SK-N-SH (cell line): Measurements from ENCODE around the gene IL32. TPM values are rescaled to one million over a fixed set of nuclear protein-coding genes. Genes with fewer than 3 reads are reported as not detected.

ENCODE experiments used
- CTCF ChIA-PET: fragments of 300-600, 350-600 bp; formaldehyde crosslinking; extraction: SDS; loops from one replicate; lab custom pipeline; 2021; lab: Yijun Ruan, JAX
- POLR2A ChIA-PET: fragments of 350-600 bp; sonication (Branson Sonifier 250); formaldehyde crosslinking; extraction: SDS; loops from one replicate; lab custom pipeline; 2020; ENCODE audit warnings: antibody characterized with exemption, inconsistent platforms; lab: Yijun Ruan, JAX
- DNase-seq: peaks from one replicate; pipeline ENCODE4 v3.0.0; 2012
- H2AFZ ChIP-seq: fragments of 200-600 bp; sonication (generic); 2 replicates; pipeline ENCODE4 v1.8.1; 2016; ENCODE audit warnings: antibody characterized with exemption, mild to moderate bottlenecking, low read depth
- H3F3A ChIP-seq: fragments of 200-600 bp; sonication (generic); replicated peaks from 2 replicates; pipeline ENCODE3; 2016; ENCODE audit warnings: antibody characterized with exemption, mild to moderate bottlenecking; ENCODE audit not compliant: insufficient read depth
- H3K27ac ChIP-seq, 2 experiments: fragments of 200-500 bp in 1 of 2; fragments of 200-600 bp in 1 of 2; sonication (Bioruptor generic) in 1 of 2; sonication (generic), shearing (Covaris generic) in 1 of 2; 2 replicates each; pipeline versions ENCODE4 v1.5.1 to v1.6.1; 2014 to 2016; ENCODE audit warnings: low read depth in 2 of 2, inconsistent platforms in 1 of 2, low read length in 1 of 2, mild to moderate bottlenecking in 1 of 2, mixed read lengths in 1 of 2
- H3K27me3 ChIP-seq: fragments of 200-600 bp; sonication (generic), shearing (Covaris generic); 2 replicates; pipeline ENCODE4 v1.6.1; 2016; ENCODE audit warnings: mixed run types; ENCODE audit not compliant: insufficient read depth
- H3K36me3 ChIP-seq, 2 experiments: fragments of 200-500 bp in 1 of 2; fragments of 200-600 bp in 1 of 2; sonication (Bioruptor generic) in 1 of 2; sonication (generic) in 1 of 2; replicated peaks in 1 of 2; 2 replicates each; pipeline versions ENCODE3 to v1.5.1; 2014 to 2016; ENCODE audit warnings: low read length in 1 of 2, mild to moderate bottlenecking in 1 of 2; ENCODE audit not compliant: insufficient read depth in 2 of 2, control insufficient read depth in 1 of 2
- H3K4me1 ChIP-seq, 2 experiments: fragments of 200-500 bp in 1 of 2; fragments of 200-600 bp in 1 of 2; sonication (Bioruptor generic) in 1 of 2; sonication (generic), shearing (Covaris generic) in 1 of 2; 2 replicates each; pipeline versions ENCODE4 v1.5.1 to v1.6.1; 2014 to 2016; ENCODE audit warnings: low read depth in 1 of 2, low read length in 1 of 2, mixed run types in 1 of 2; ENCODE audit not compliant: insufficient read depth in 2 of 2, control insufficient read depth in 1 of 2
- H3K4me2 ChIP-seq: fragments of 200-600 bp; sonication (generic), shearing (Covaris generic); 2 replicates; pipeline ENCODE4 v1.6.1; 2017; ENCODE audit warnings: mixed run types
- H3K4me3 ChIP-seq, 2 experiments: fragments of 200-500 bp in 1 of 2; fragments of 200-600 bp in 1 of 2; sonication (Bioruptor generic) in 1 of 2; sonication (generic), shearing (Covaris generic) in 1 of 2; 2 replicates each; pipeline versions ENCODE4 v1.5.1 to v1.8.1; 2014 to 2016; ENCODE audit warnings: low read depth in 2 of 2, inconsistent platforms in 1 of 2, low read length in 1 of 2, mild to moderate bottlenecking in 1 of 2, mixed read lengths in 1 of 2, moderate library complexity in 1 of 2
- H3K79me2 ChIP-seq: fragments of 200-600 bp; sonication (generic); 2 replicates; pipeline ENCODE4 v1.8.1; 2017; ENCODE audit warnings: mild to moderate bottlenecking; ENCODE audit not compliant: insufficient read depth
- H3K9ac ChIP-seq: fragments of 200-600 bp; sonication (generic); 2 replicates; pipeline ENCODE4 v1.6.1; 2017; ENCODE audit warnings: mixed run types
- H3K9me2 ChIP-seq: fragments of 200-600 bp; sonication (generic); 2 replicates; pipeline ENCODE4 v1.6.1; 2017; ENCODE audit warnings: mixed run types
- H3K9me3 ChIP-seq: fragments of 200-600 bp; sonication (generic); 2 replicates; pipeline ENCODE4 v1.6.1; 2017; ENCODE audit warnings: mixed run types, mild to moderate bottlenecking, moderate library complexity
- H4K20me1 ChIP-seq: fragments of 200-600 bp; sonication (generic); 2 replicates; pipeline ENCODE4 v1.6.1; 2017; ENCODE audit warnings: mild to moderate bottlenecking, mixed run types; ENCODE audit not compliant: insufficient read depth
- CHD2 ChIP-seq: fragments of 150-350 bp; IDR thresholded peaks from 2 replicates; pipeline ENCODE4 v1.6.1; 2018; ENCODE audit warnings: low read length; ENCODE audit not compliant: partially characterized antibody
- ELF1 ChIP-seq: IDR thresholded peaks from 2 replicates; pipeline ENCODE4 v1.4.0; 2012
- FOXM1 ChIP-seq: IDR thresholded peaks from 2 replicates; pipeline ENCODE4 v1.4.0; 2012; ENCODE audit warnings: low read depth, mild to moderate bottlenecking
- GABPA ChIP-seq: IDR thresholded peaks from 2 replicates; pipeline ENCODE4 v1.4.0; 2012; ENCODE audit warnings: low read depth, mild to moderate bottlenecking
- GATA2 ChIP-seq: sonication (generic); formaldehyde crosslinking; IDR thresholded peaks from 2 replicates; pipeline ENCODE4 v1.5.0; 2020; ENCODE audit warnings: mild to moderate bottlenecking, missing genetic modification reagents
- IRF3 ChIP-seq: fragments of 150-350 bp; IDR thresholded peaks from 2 replicates; pipeline ENCODE4 v1.6.1; 2016; ENCODE audit warnings: mild to moderate bottlenecking, low read depth, low read length
- MAX ChIP-seq: IDR thresholded peaks from 2 replicates; pipeline ENCODE4 v1.4.0; 2012; ENCODE audit warnings: low read depth
- MXI1 ChIP-seq: IDR thresholded peaks from 2 replicates; pipeline ENCODE4 v1.6.1; 2012; ENCODE audit warnings: mild to moderate bottlenecking, low read depth, low read length, improper control_type of control experiment
- POLR2AphosphoS5 ChIP-seq: IDR thresholded peaks from 2 replicates; pipeline ENCODE4 v1.6.1; 2012; ENCODE audit warnings: low read depth, low read length
- RAD21 ChIP-seq: IDR thresholded peaks from 2 replicates; pipeline ENCODE4 v1.6.1; 2012; ENCODE audit warnings: mild to moderate bottlenecking, low read length
- RCOR1 ChIP-seq: fragments of 150-350 bp; IDR thresholded peaks from 2 replicates; pipeline ENCODE4 v1.6.1; 2017; ENCODE audit warnings: antibody characterized with exemption, low read length
- REST ChIP-seq: IDR thresholded peaks from 2 replicates; pipeline ENCODE4 v1.6.1; 2012; ENCODE audit warnings: mild to moderate bottlenecking, low read depth, low read length, moderate library complexity
- RFX5 ChIP-seq: IDR thresholded peaks from 2 replicates; pipeline ENCODE4 v1.6.1; 2012; ENCODE audit warnings: mild to moderate bottlenecking, improper control_type of control experiment, low read length
- TAF1 ChIP-seq: IDR thresholded peaks from 2 replicates; pipeline ENCODE4 v1.6.1; 2012; ENCODE audit warnings: low read depth, mild to moderate bottlenecking, low read length, moderate library complexity, borderline replicate concordance
- YY1 ChIP-seq: IDR thresholded peaks from 2 replicates; pipeline ENCODE4 v1.4.0; 2012; ENCODE audit warnings: low read depth, mild to moderate bottlenecking
- WGBS: methylation state at CpG from one replicate; pipeline ENCODE4 v1.1.6; 2017; ENCODE audit warnings: low lambda C conversion rate; 5-methylcytosine and 5-hydroxymethylcytosine counted together
- polyA plus RNA-seq, 3 experiments: library from polyadenylated mRNA; depleted of rRNA; stranded (reverse); fragments of >200 nt; gene quantifications; 2 replicates each; pipeline ENCODE4 v1.2.3, GENCODE V29; 2012
- TF ChIP-seq, protein P1 (sequence below): IDR thresholded peaks from 2 replicates; pipeline ENCODE4 v1.4.0; 2012; ENCODE audit warnings: low read depth, borderline replicate concordance
- TF ChIP-seq, protein P2 (sequence below): fragments of 200-600 bp; sonication (generic); IDR thresholded peaks from 2 replicates; pipeline ENCODE4 v1.6.1; 2017; ENCODE audit warnings: antibody characterized with exemption, mild to moderate bottlenecking, moderate library complexity
- TF ChIP-seq, protein P3 (sequence below): IDR thresholded peaks from 2 replicates; pipeline ENCODE4; 2012

The IL32 gene
- polyA plus RNA-seq, 1 of the 3 experiments (the other 2 are of a cell fraction): 26.4 TPM

- Histone ChIP-seq H3K79me2 (peaks cover 11% of the 10 kb centered on the region; the same call in 1 of the 2 replicates), H3K27ac (peak within 1 kb of the TSS in 1 of 2 experiments; percentile 61; a peak in 1 of 4 replicates), H3K4me2 (peak within 1 kb of the TSS; percentile 97), H3K9me2 (no peaks in the 10 kb centered on the region), H2AFZ (peak within 1 kb of the TSS; percentile 98), H4K20me1 (no peaks in the 10 kb centered on the region), H3K4me1 (peaks cover 0 to 24% of the 10 kb centered on the region in 2 experiments; a peak in 1 of 4 replicates), H3K36me3 (peaks cover 0 to 16% of the 10 kb centered on the region in 2 experiments), H3K27me3 (no peaks in the 10 kb centered on the region), H3F3A (no peaks in the 10 kb centered on the region), H3K9me3 (no peaks in the 10 kb centered on the region), H3K4me3 (peak within 1 kb of the TSS; percentile 78 to 96), H3K9ac (peak within 1 kb of the TSS; percentile 74)
- TF ChIP-seq, protein P1, sequence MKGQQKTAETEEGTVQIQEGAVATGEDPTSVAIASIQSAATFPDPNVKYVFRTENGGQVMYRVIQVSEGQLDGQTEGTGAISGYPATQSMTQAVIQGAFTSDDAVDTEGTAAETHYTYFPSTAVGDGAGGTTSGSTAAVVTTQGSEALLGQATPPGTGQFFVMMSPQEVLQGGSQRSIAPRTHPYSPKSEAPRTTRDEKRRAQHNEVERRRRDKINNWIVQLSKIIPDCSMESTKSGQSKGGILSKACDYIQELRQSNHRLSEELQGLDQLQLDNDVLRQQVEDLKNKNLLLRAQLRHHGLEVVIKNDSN: peak; percentile 49; the same call in 1 of the 2 replicates
- TF ChIP-seq IRF3 (no peak), RAD21 (no peak), MXI1 (peak; percentile 23; the same call in 1 of the 2 replicates), GABPA (peak; percentile 94), MAX (peak; percentile 84), TAF1 (peak; percentile 95), RFX5 (no peak), GATA2 (no peak), FOXM1 (no peak), POLR2AphosphoS5 (peak; percentile 66; the same call in 1 of the 2 replicates), ELF1 (peak; percentile 78), CHD2 (peak; percentile 69), REST (0 out of 2 replicates have a peak, but pooled peaks have one; percentile 52), RCOR1 (peak; percentile 78), YY1 (no peak)
- TF ChIP-seq, protein P2, sequence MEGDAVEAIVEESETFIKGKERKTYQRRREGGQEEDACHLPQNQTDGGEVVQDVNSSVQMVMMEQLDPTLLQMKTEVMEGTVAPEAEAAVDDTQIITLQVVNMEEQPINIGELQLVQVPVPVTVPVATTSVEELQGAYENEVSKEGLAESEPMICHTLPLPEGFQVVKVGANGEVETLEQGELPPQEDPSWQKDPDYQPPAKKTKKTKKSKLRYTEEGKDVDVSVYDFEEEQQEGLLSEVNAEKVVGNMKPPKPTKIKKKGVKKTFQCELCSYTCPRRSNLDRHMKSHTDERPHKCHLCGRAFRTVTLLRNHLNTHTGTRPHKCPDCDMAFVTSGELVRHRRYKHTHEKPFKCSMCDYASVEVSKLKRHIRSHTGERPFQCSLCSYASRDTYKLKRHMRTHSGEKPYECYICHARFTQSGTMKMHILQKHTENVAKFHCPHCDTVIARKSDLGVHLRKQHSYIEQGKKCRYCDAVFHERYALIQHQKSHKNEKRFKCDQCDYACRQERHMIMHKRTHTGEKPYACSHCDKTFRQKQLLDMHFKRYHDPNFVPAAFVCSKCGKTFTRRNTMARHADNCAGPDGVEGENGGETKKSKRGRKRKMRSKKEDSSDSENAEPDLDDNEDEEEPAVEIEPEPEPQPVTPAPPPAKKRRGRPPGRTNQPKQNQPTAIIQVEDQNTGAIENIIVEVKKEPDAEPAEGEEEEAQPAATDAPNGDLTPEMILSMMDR: no peak
- TF ChIP-seq, protein P3, sequence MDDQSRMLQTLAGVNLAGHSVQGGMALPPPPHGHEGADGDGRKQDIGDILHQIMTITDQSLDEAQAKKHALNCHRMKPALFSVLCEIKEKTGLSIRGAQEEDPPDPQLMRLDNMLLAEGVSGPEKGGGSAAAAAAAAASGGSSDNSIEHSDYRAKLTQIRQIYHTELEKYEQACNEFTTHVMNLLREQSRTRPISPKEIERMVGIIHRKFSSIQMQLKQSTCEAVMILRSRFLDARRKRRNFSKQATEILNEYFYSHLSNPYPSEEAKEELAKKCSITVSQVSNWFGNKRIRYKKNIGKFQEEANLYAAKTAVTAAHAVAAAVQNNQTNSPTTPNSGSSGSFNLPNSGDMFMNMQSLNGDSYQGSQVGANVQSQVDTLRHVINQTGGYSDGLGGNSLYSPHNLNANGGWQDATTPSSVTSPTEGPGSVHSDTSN: no peak
- ChIA-PET POLR2A (interaction anchor here (1.1 kb wide), 1 partner anchor 14 kb away, joined by 3 read pairs; no protein-coding TSS in a partner anchor), CTCF (interaction anchor here (0.5 to 10.8 kb wide), 12 partner anchors 11 to 83 kb away, joined by 3 to 64 read pairs (median 6); partner anchors contain the start of gene ZNF213)
- DNase-seq: peak; percentile 92
- 6% methylated on average over 16 of the region's 23 CpGs for WGBS
These were observed 46.8 kb downstream of the IL32 start, which contains the start of gene ZNF205 for GRCh38 chr16:3112058-3112880. Gene ZNF205 (plus strand): TSS chr16:3112586. CDS start chr16:3113431, 845 bp downstream.
